WTC11 (cell line): ENCODE results near the gene ERBB2. TPM values are rescaled to one million over a fixed set of nuclear protein-coding genes. Genes with fewer than 3 reads are reported as not detected.

Source experiments
- ATAC-seq: fragments of 200-7000 bp; cut with Tn5 transposase; 2 replicates; pipeline ENCODE4 v1.10.0; 2021; ENCODE audit warnings: mild to moderate bottlenecking, moderate library complexity
- CTCF ChIA-PET: fragments of 300-600 bp; sonication (Branson Sonifier 250); formaldehyde crosslinking; loops from one replicate; lab custom pipeline; 2021; ENCODE audit warnings: antibody characterized with exemption; lab: Charles Lee
- POLR2A ChIA-PET: fragments of 350-600 bp; sonication (Branson Sonifier 250); formaldehyde crosslinking; loops from one replicate; lab custom pipeline; 2021; ENCODE audit warnings: antibody characterized with exemption; lab: Charles Lee
- DNase-seq: peaks from one replicate; pipeline ENCODE4 v3.0.0; 2021; ENCODE audit warnings: low spot score
- H3K27ac Mint-ChIP-seq: 2 replicates; pipeline ENCODE4 v1.8.0; 2021; ENCODE audit warnings: mixed read lengths
- H3K27me3 Mint-ChIP-seq: 2 replicates; pipeline ENCODE4 v1.8.0; 2021; ENCODE audit warnings: low read depth, mild to moderate bottlenecking, moderate library complexity, mixed read lengths
- H3K36me3 Mint-ChIP-seq: 2 replicates; pipeline ENCODE4 v1.8.0; 2021; ENCODE audit warnings: mixed read lengths
- H3K4me1 Mint-ChIP-seq: 2 replicates; pipeline ENCODE4 v1.8.0; 2022; ENCODE audit warnings: mixed read lengths
- H3K4me3 Mint-ChIP-seq: 2 replicates; pipeline ENCODE4 v1.8.0; 2021; ENCODE audit warnings: mild to moderate bottlenecking, moderate library complexity, mixed read lengths
- H3K9me3 Mint-ChIP-seq: 2 replicates; pipeline ENCODE4 v1.8.0; 2021; ENCODE audit warnings: mixed read lengths
- ARID4B ChIP-seq: sonication (generic); formaldehyde crosslinking; IDR thresholded peaks from 2 replicates; pipeline ENCODE4 v1.8.0; 2023; ENCODE audit warnings: missing genetic modification reagents, mild to moderate bottlenecking, borderline replicate concordance
- FOXJ3 ChIP-seq: sonication (generic); formaldehyde crosslinking; IDR thresholded peaks from 2 replicates; pipeline ENCODE4 v1.9.0; 2021; ENCODE audit warnings: missing genetic modification reagents, mild to moderate bottlenecking, borderline replicate concordance
- FOXK1 ChIP-seq: sonication (generic); formaldehyde crosslinking; IDR thresholded peaks from 2 replicates; pipeline ENCODE4 v1.8.0; 2022; ENCODE audit warnings: mild to moderate bottlenecking, moderate library complexity, missing genetic modification reagents
- FOXP1 ChIP-seq: sonication (generic); formaldehyde crosslinking; IDR thresholded peaks from 2 replicates; pipeline ENCODE4 v1.8.0; 2022; ENCODE audit warnings: missing genetic modification reagents, mild to moderate bottlenecking, moderate library complexity, borderline replicate concordance
- GABPB1 ChIP-seq: sonication (generic); formaldehyde crosslinking; IDR thresholded peaks from 2 replicates; pipeline ENCODE4 v1.8.1; 2023; ENCODE audit warnings: mild to moderate bottlenecking, missing genetic modification reagents
- HMGXB4 ChIP-seq: sonication (generic); formaldehyde crosslinking; IDR thresholded peaks from 2 replicates; pipeline ENCODE4 v1.8.1; 2023; ENCODE audit warnings: mild to moderate bottlenecking, moderate library complexity, missing genetic modification reagents
- IRF1 ChIP-seq: sonication (generic); formaldehyde crosslinking; IDR thresholded peaks from 2 replicates; pipeline ENCODE4 v1.8.0; 2023; ENCODE audit warnings: missing genetic modification reagents
- JAZF1 ChIP-seq: fragments of 250-450 bp; sonication (Bioruptor Pico); IDR thresholded peaks from 2 replicates; pipeline ENCODE4 v1.9.0; 2021; ENCODE audit warnings: moderate library complexity, mild to moderate bottlenecking, inconsistent platforms
- MAX ChIP-seq: sonication (generic); formaldehyde crosslinking; IDR thresholded peaks from 2 replicates; pipeline ENCODE4 v1.8.0; 2022; ENCODE audit warnings: mild to moderate bottlenecking, missing genetic modification reagents
- MXD4 ChIP-seq: fragments of 250-450 bp; sonication (Bioruptor Pico); IDR thresholded peaks from 2 replicates; pipeline ENCODE4 v1.8.0; 2021; ENCODE audit warnings: mild to moderate bottlenecking, moderate library complexity, borderline replicate concordance
- MYBL2 ChIP-seq: sonication (generic); formaldehyde crosslinking; IDR thresholded peaks from 2 replicates; pipeline ENCODE4 v1.8.1; 2023; ENCODE audit warnings: mild to moderate bottlenecking, moderate library complexity, missing genetic modification reagents
- NFATC4 ChIP-seq: fragments of 250-450 bp; sonication (Bioruptor Pico); IDR thresholded peaks from 2 replicates; pipeline ENCODE4 v1.9.0; 2021; ENCODE audit warnings: mild to moderate bottlenecking
- NFYB ChIP-seq: sonication (generic); formaldehyde crosslinking; conservative IDR thresholded peaks from 2 replicates; pipeline ENCODE4 v1.8.0; 2022; ENCODE audit warnings: low read depth, missing genetic modification reagents
- NR1H2 ChIP-seq: sonication (generic); formaldehyde crosslinking; IDR thresholded peaks from 2 replicates; pipeline ENCODE4 v1.9.0; 2021; ENCODE audit warnings: mild to moderate bottlenecking, moderate library complexity, missing genetic modification reagents
- NR2C2 ChIP-seq: sonication (generic); formaldehyde crosslinking; IDR thresholded peaks from 2 replicates; pipeline ENCODE4 v1.8.0; 2022; ENCODE audit warnings: mild to moderate bottlenecking, missing genetic modification reagents
- NR3C1 ChIP-seq: sonication (generic); formaldehyde crosslinking; conservative IDR thresholded peaks from 2 replicates; pipeline ENCODE4 v1.8.1; 2023; ENCODE audit warnings: low read depth, mild to moderate bottlenecking, missing genetic modification reagents
- PRRX2 ChIP-seq: fragments of 250-450 bp; sonication (Bioruptor Pico); IDR thresholded peaks from 2 replicates; pipeline ENCODE4 v1.8.0; 2021; ENCODE audit warnings: mild to moderate bottlenecking
- RORB ChIP-seq: fragments of 250-450 bp; sonication (Bioruptor Pico); IDR thresholded peaks from 2 replicates; pipeline ENCODE4 v1.9.0; 2021; ENCODE audit warnings: mild to moderate bottlenecking
- SMAD3 ChIP-seq: sonication (generic); formaldehyde crosslinking; IDR thresholded peaks from 2 replicates; pipeline ENCODE4 v1.8.0; 2022; ENCODE audit warnings: missing genetic modification reagents, mild to moderate bottlenecking, borderline replicate concordance
- SP1 ChIP-seq: sonication (generic); formaldehyde crosslinking; conservative IDR thresholded peaks from 2 replicates; pipeline ENCODE4 v1.8.1; 2022; ENCODE audit warnings: missing genetic modification reagents
- TEAD1 ChIP-seq: sonication (generic); formaldehyde crosslinking; IDR thresholded peaks from 2 replicates; pipeline ENCODE4 v1.8.0; 2022; ENCODE audit warnings: mild to moderate bottlenecking, missing genetic modification reagents
- USF1 ChIP-seq: sonication (generic); formaldehyde crosslinking; IDR thresholded peaks from 2 replicates; pipeline ENCODE4 v1.8.0; 2022; ENCODE audit warnings: mild to moderate bottlenecking, missing genetic modification reagents
- ZNF121 ChIP-seq: sonication (generic); formaldehyde crosslinking; IDR thresholded peaks from 2 replicates; pipeline ENCODE4 v1.8.0; 2023; ENCODE audit warnings: missing genetic modification reagents
- ZNF423 ChIP-seq: fragments of 250-450 bp; sonication (Bioruptor Pico); IDR thresholded peaks from 2 replicates; pipeline ENCODE4 v2.1.2; 2022; ENCODE audit warnings: mild to moderate bottlenecking, moderate library complexity
- total RNA-seq: library from RNA; stranded (reverse); gene quantifications from 3 replicates; pipeline ENCODE4 v1.2.3, GENCODE V29; 2021

The ERBB2 gene
- total RNA-seq, 1 experiment from 2014 or later = 209 TPM

GRCh38 chr17:39687101-39687545, 12.7 kb upstream of the ERBB2 start:
- Mint-ChIP-seq H3K4me1 (peaks cover 39% of the 10 kb centered on the region), H3K27me3 (no peaks in the 10 kb centered on the region), H3K9me3 (no peaks in the 10 kb centered on the region), H3K27ac (peak overlapping the region; percentile 85; the same call in 1 of the 2 replicates), H3K4me3 (peak overlapping the region; percentile 82), H3K36me3 (peaks cover 10% of the 10 kb centered on the region)
- CTCF ChIA-PET = interaction anchor here (1.1 to 3.1 kb wide), 5 partner anchors 14 to 68 kb away, joined by 7 to 29 read pairs (median 15); partner anchors contain the start of gene ERBB2
- TF ChIP-seq NR3C1 (no peak), MXD4 (CRISPR knock-in tag) (no peak), RORB (CRISPR knock-in tag) (no peak), FOXK1 (CRISPR knock-in tag) (no peak), ZNF423 (CRISPR knock-in tag) (no peak)
- POLR2A ChIA-PET = interaction anchor here (2.8 kb wide), 1 partner anchor 13 kb away, joined by 25 read pairs; the partner anchor contains the start of gene ERBB2
- DNase-seq (no peak), ATAC-seq (no peak)

- ATAC-seq = peak; percentile 85
- Mint-ChIP-seq H3K9me3 (no peaks in the 10 kb centered on the region), H3K27ac (peak within 1 kb of the TSS; percentile 93), H3K4me1 (peaks cover 40% of the 10 kb centered on the region), H3K27me3 (no peaks in the 10 kb centered on the region), H3K36me3 (peaks cover 7% of the 10 kb centered on the region), H3K4me3 (peak within 1 kb of the TSS; percentile 82)
- ChIA-PET CTCF (interaction anchor here (0.7 to 3.1 kb wide), 15 partner anchors 9 to 111 kb away, joined by 3 to 29 read pairs (median 10); partner anchors contain the start of genes ERBB2 and MIEN1), POLR2A (interaction anchor here (0.8 to 2.8 kb wide), 9 partner anchors 9 to 43 kb away, joined by 3 to 25 read pairs (median 5); partner anchors contain the start of gene ERBB2)
- peak; percentile 87 for DNase-seq
- TF ChIP-seq MAX (CRISPR knock-in tag) = peak; percentile 48; the same call in 1 of the 2 replicates
- TF ChIP-seq IRF1 = no peak
- 0 out of 2 replicates have a peak, but pooled peaks have one; percentile 30 for TF ChIP-seq NFATC4 (CRISPR knock-in tag)
- TF ChIP-seq HMGXB4 = peak; percentile 79; the same call in 1 of the 2 replicates
- TF ChIP-seq NR1H2 (CRISPR knock-in tag) = no peak
- TF ChIP-seq FOXP1 (CRISPR knock-in tag) = peak; percentile 57; the same call in 1 of the 2 replicates
- TF ChIP-seq TEAD1 = 0 out of 2 replicates have a peak, but pooled peaks have one; percentile 41
- no peak for TF ChIP-seq PRRX2
- TF ChIP-seq RORB (CRISPR knock-in tag) = no peak
- peak; percentile 30; the same call in 1 of the 2 replicates for TF ChIP-seq ARID4B (CRISPR knock-in tag)
- 0 out of 2 replicates have a peak, but pooled peaks have one; percentile 40 for TF ChIP-seq SMAD3 (CRISPR knock-in tag)
- peak; percentile 92 for TF ChIP-seq SP1 (CRISPR knock-in tag)
- no peak for TF ChIP-seq JAZF1 (CRISPR knock-in tag)
- peak; percentile 62; the same call in 1 of the 2 replicates for TF ChIP-seq GABPB1 (CRISPR knock-in tag)
- TF ChIP-seq ZNF121 (CRISPR knock-in tag) = no peak
- TF ChIP-seq NFYB (CRISPR knock-in tag) = peak; percentile 45; the same call in 1 of the 2 replicates
- 0 out of 2 replicates have a peak, but pooled peaks have one; percentile 12 for TF ChIP-seq USF1 (CRISPR knock-in tag)
- no peak for TF ChIP-seq FOXJ3 (CRISPR knock-in tag)
- TF ChIP-seq NR2C2 = peak; percentile 86
- TF ChIP-seq MYBL2 (CRISPR knock-in tag) = 0 out of 2 replicates have a peak, but pooled peaks have one; percentile 57
These were observed 12.1 kb upstream of the ERBB2 start, which contains the start of gene PGAP3 for GRCh38 chr17:39687546-39688474. Gene PGAP3, minus strand, starts transcription at chr17:39688057. Its CDS starts 43 bp downstream, at chr17:39688014.
